Measurements from ENCODE around the gene TCP1. TPM values are rescaled to one million over a fixed set of nuclear protein-coding genes. Genes with fewer than 3 reads are reported as not detected.
"Not testable (repeated sequence)": the region's sequence is repeated elsewhere in the genome, so short reads cannot be mapped to it uniquely, and the experiment has no call there.

The TCP1 gene
- total and polyA plus RNA-seq, 2 experiments from 2014 or later: 130 to 166 TPM

GRCh38 chr6:159754401-159754800 lies 35.0 kb downstream of the TCP1 start:
- no peak overlapping the region for H3K27ac ChIP-seq
- H3K4me3 ChIP-seq: no peak overlapping the region
- H4K20me1 ChIP-seq (ENCODE audit: insufficient read depth, poor library complexity, severe bottlenecking): no peaks in the 10 kb centered on the region
- no peak overlapping the region for H2AFZ ChIP-seq
- H3K36me3 ChIP-seq (replicated peaks; ENCODE audit: insufficient read depth, low read depth): peaks cover 5% of the 10 kb centered on the region
- no peaks in the 10 kb centered on the region for H3K27me3 ChIP-seq
- H3K4me2 ChIP-seq: no peak overlapping the region
- no peaks in the 10 kb centered on the region for H3K9me3 ChIP-seq (ENCODE audit: low read depth)
- TF ChIP-seq CTCF (IDR thresholded peaks at IDR 0.05; ENCODE audit: poor library complexity) (no peak), EZH2 (IDR thresholded peaks at IDR 0.05; ENCODE audit: borderline replicate concordance) (no peak), EZH2phosphoT487 (IDR thresholded peaks at IDR 0.05; ENCODE audit: low read depth, severe bottlenecking, unreplicated experiment) (no peak)
- H3K9me2 ChIP-seq (replicated peaks; ENCODE audit: insufficient read depth): no peaks in the 10 kb centered on the region
- no peak for DNase-seq (ENCODE audit: low spot score)
- 91% methylated on average over 2 of the region's 2 CpGs for WGBS (ENCODE audit: low lambda C conversion rate, missing lambda C conversion rate)
- H3K79me2 ChIP-seq: peaks cover 46% of the 10 kb centered on the region
- H3K4me1 ChIP-seq (ENCODE audit: insufficient read depth): no peaks in the 10 kb centered on the region

- Histone ChIP-seq H2AFZ (no peak overlapping the region), H3K27ac (no peak overlapping the region), H4K20me1 (ENCODE audit: insufficient read depth, poor library complexity, severe bottlenecking) (no peaks in the 10 kb centered on the region), H3K27me3 (no peaks in the 10 kb centered on the region), H3K79me2 (peaks cover 51% of the 10 kb centered on the region), H3K4me3 (no peak overlapping the region), H3K9me2 (replicated peaks; ENCODE audit: insufficient read depth) (no peaks in the 10 kb centered on the region), H3K36me3 (replicated peaks; ENCODE audit: insufficient read depth, low read depth) (peaks cover 5% of the 10 kb centered on the region), H3K4me1 (ENCODE audit: insufficient read depth) (no peaks in the 10 kb centered on the region), H3K4me2 (no peak overlapping the region), H3K9me3 (ENCODE audit: low read depth) (no peaks in the 10 kb centered on the region)
- DNase-seq (ENCODE audit: low spot score): no peak
- no peak for TF ChIP-seq EZH2 (IDR thresholded peaks at IDR 0.05; ENCODE audit: borderline replicate concordance)
- TF ChIP-seq CTCF (IDR thresholded peaks at IDR 0.05; ENCODE audit: poor library complexity): no peak
- TF ChIP-seq EZH2phosphoT487 (IDR thresholded peaks at IDR 0.05; ENCODE audit: low read depth, severe bottlenecking, unreplicated experiment): no peak
- 89% methylated on average over 6 of the region's 6 CpGs for WGBS (ENCODE audit: low lambda C conversion rate, missing lambda C conversion rate)
Observed at GRCh38 chr6:159753081-159753872, 36.1 kb downstream of the TCP1 start.

GRCh38 chr6:159751448-159751847 lies 38.0 kb downstream of the TCP1 start:
- Histone ChIP-seq H3K4me3 (no peak overlapping the region), H3K36me3 (replicated peaks; ENCODE audit: insufficient read depth, low read depth) (peaks cover 5% of the 10 kb centered on the region), H2AFZ (no peak overlapping the region), H3K27ac (no peak overlapping the region), H3K4me1 (ENCODE audit: insufficient read depth) (no peaks in the 10 kb centered on the region), H3K79me2 (peaks cover 56% of the 10 kb centered on the region), H3K4me2 (no peak overlapping the region), H3K27me3 (no peaks in the 10 kb centered on the region), H3K9me2 (replicated peaks; ENCODE audit: insufficient read depth) (no peaks in the 10 kb centered on the region), H3K9me3 (ENCODE audit: low read depth) (no peaks in the 10 kb centered on the region), H4K20me1 (ENCODE audit: insufficient read depth, poor library complexity, severe bottlenecking) (peaks cover 8% of the 10 kb centered on the region)
- no peak for DNase-seq (ENCODE audit: low spot score)
- 97% methylated on average over 3 of the region's 3 CpGs for WGBS (ENCODE audit: low lambda C conversion rate, missing lambda C conversion rate)
- TF ChIP-seq CTCF (IDR thresholded peaks at IDR 0.05; ENCODE audit: poor library complexity) (no peak), EZH2phosphoT487 (IDR thresholded peaks at IDR 0.05; ENCODE audit: low read depth, severe bottlenecking, unreplicated experiment) (no peak)

GRCh38 chr6:159748127-159748526 lies 41.3 kb downstream of the TCP1 start:
- H3K9me2 ChIP-seq (replicated peaks; ENCODE audit: insufficient read depth); H3K4me1 ChIP-seq (ENCODE audit: insufficient read depth); H3K9me3 ChIP-seq (ENCODE audit: low read depth); H2AFZ ChIP-seq; DNase-seq (ENCODE audit: low spot score); H3K4me3 ChIP-seq; H3K27me3 ChIP-seq; H3K27ac ChIP-seq; H3K4me2 ChIP-seq: not testable (repeated sequence)
- Histone ChIP-seq H3K79me2 (peaks cover 77% of the 10 kb centered on the region), H3K36me3 (replicated peaks; ENCODE audit: insufficient read depth, low read depth) (peaks cover 13% of the 10 kb centered on the region), H4K20me1 (ENCODE audit: insufficient read depth, poor library complexity, severe bottlenecking) (peaks cover 10% of the 10 kb centered on the region)
- 90% methylated on average over 7 of the region's 7 CpGs for WGBS (ENCODE audit: low lambda C conversion rate, missing lambda C conversion rate)

Measured in hepatocyte (in vitro differentiated cells).